ENCODE measurements around the gene KRTAP10-7.
A peak's percentile ranks its signal among the peaks of the same experiment; 100 is the strongest.
"Not testable (repeated sequence)": the region's sequence is repeated elsewhere in the genome, so short reads cannot be mapped to it uniquely, and the experiment has no call there.

The KRTAP10-7 gene

GRCh38 chr21:44571844-44572782 is 28.3 kb upstream of the KRTAP10-7 start:
- no peak for DNase-seq

- no peak for DNase-seq
Measured at GRCh38 chr21:44572959-44573583, 27.3 kb upstream of the KRTAP10-7 start.

DNA sequence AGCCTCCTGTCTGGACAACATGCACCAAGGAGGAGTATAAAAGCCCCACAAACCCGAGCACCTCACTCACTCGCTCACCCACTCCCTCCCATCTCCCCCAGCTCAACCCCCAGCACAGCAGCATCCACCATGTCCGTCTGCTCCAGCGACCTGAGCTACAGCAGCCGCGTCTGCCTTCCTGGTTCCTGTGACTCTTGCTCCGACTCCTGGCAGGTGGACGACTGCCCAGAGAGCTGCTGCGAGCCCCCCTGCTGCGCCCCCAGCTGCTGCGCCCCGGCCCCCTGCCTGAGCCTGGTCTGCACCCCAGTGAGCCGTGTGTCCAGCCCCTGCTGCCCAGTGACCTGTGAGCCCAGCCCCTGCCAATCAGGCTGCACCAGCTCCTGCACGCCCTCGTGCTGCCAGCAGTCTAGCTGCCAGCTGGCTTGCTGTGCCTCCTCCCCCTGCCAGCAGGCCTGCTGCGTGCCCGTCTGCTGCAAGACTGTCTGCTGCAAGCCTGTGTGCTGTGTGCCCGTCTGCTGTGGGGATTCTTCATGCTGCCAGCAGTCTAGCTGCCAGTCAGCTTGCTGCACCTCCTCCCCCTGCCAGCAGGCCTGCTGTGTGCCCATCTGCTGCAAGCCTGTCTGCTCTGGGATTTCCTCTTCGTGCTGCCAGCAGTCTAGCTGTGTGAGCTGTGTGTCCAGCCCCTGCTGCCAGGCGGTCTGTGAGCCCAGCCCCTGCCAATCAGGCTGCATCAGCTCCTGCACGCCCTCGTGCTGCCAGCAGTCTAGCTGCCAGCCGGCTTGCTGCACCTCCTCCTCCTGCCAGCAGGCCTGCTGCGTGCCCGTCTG is 26.6 kb upstream of the KRTAP10-7 start, which contains the start of gene KRTAP10-4:
KRTAP10-4 (plus strand) TSS at position 100 of the 827 bp plus-strand sequence; CDS start at position 130, 30 bp downstream.
- DNase-seq, result not testable (repeated sequence)

GRCh38 chr21:44574457-44575306 is 25.7 kb upstream of the KRTAP10-7 start:
- DNase-seq, result peak in 1 of 5 donors; percentile 19

DNA sequence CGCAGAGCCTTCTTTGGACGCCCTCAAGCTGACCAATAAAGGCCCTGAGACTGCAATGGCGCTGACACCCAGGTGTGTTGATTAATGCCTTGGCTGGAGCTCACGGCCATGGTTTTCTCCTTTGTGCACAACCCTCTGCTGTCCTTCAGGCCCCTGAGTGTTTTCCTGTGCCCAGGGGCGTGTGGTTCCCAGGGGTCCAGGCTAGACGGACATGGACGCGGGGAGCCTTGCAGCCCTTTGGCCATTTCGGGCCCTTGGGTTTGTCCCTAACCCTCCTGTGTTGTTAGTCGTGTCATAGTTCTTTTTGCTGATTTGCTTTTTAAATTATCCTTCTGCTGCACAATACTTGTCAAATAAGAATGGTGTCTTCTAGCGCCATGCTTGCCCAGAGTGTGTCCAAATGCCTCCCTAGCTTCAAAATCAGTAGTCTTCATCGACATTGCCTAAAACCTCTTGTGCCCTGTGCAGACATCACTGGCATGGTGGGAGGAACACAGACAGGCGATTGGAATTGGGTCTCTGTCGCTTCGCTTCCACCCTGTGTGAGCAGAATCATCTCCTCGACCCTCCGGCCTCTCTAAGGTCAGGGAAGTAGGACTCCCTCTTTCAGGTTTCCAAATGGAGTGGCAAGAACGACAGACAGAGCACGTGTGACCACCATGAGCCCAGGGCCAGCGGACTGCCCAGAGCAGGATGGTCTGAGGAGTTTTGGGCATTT is 24.9 kb upstream of the KRTAP10-7 start:
- DNase-seq, result no peak

- DNase-seq, result no peak
Measured at GRCh38 chr21:44576025-44576420, 24.4 kb upstream of the KRTAP10-7 start.

GRCh38 chr21:44578371-44579055 is 21.9 kb upstream of the KRTAP10-7 start:
- no peak for DNase-seq

GRCh38 chr21:44579056-44579832 is 21.2 kb upstream of the KRTAP10-7 start:
- DNase-seq, result no peak

DNA sequence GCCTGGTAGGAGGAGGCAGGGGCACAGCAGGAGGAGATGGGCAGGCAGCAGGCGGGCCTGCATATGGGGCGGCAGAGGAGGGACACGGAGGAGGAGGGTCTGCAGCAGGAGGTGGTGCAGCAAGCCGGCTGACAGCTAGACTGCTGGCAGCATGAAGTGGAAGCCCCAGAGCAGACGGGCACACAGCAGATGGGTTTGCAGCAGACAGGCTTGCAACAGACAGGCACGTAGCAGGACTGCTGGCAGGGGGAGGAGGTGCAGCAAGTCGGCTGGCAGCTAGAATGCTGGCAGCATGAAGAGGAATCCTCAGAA is 20.6 kb upstream of the KRTAP10-7 start:
- no peak for DNase-seq

GRCh38 chr21:44580231-44580821 is 20.1 kb upstream of the KRTAP10-7 start, which contains the start of gene KRTAP10-5:
Gene KRTAP10-5, minus strand, starts transcription at chr21:44580604. Its CDS starts 26 bp downstream, at chr21:44580578.
- DNase-seq, result not testable (repeated sequence)

DNA sequence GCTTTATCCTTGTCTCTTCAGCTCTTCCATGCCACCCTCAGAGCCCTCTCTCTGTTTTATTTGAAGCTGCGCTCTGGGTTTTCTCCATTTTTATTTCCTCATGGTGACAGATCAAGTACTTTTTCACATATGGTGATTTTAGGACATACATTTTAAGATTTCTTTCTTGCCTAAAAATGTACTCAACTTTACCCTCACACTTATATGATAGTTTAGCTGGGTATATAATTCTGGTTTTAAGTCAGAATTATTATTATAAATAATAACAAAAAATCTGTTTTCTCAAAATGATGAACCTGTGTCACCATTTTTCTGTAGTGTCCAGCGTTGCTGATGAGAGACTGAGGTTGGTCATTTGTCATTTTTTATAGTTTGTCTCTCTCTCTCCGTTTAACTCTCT is 19.2 kb upstream of the KRTAP10-7 start:
- DNase-seq, result no peak

DNA sequence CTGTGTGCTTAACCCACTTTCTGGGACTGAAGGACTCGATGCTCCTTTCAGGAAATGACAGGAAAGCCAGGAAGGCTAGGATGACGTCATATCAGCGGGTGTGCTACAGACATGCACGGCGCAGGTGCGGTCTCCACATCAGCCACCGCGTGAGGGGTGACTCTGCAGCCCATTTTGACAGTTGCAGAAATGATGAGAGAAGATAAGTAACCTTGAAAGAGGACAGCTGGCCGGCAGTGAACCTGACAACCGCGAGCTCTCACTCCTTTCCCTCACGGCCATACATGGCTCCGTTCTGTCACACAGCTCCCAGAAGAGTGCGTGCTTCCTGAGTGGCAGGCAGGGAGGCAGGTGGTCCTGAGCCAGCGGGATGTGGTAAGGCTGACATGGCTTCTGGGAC is 18.3 kb upstream of the KRTAP10-7 start:
- DNase-seq, result no peak

DNA sequence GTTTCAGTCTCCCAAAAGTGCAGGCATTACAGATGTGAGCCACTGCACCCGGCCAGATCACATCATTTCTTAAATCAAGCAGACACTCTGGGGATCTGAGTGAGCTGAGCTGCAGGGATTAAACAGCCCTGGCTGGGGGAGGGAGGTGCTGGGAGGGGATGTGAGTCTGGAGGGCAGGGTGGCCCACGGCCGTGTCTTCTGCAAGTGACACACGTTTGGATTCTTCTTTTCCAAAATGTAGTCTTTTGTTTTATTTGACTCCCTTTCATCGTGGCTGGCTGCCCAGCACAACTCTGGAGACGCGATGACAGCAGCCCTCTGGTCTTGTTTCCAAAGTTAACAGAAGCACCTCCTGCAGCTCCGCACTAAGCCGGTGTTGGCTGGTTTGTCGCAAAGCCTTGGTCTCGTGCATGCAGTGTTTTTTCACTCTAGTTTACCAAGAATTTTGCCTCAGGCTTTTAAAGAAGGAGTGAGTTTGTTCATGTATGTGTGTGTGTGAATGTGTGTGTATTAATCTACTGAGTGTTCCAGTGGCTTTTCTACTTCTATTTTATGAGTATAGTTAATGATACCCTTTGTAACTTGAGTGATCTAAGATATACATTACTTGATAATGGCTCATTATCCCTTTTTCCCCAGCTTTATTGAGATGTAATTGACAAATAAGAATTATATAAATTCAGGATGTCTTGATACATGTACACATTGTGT is 17.2 kb upstream of the KRTAP10-7 start:
- DNase-seq, result no peak

DNA sequence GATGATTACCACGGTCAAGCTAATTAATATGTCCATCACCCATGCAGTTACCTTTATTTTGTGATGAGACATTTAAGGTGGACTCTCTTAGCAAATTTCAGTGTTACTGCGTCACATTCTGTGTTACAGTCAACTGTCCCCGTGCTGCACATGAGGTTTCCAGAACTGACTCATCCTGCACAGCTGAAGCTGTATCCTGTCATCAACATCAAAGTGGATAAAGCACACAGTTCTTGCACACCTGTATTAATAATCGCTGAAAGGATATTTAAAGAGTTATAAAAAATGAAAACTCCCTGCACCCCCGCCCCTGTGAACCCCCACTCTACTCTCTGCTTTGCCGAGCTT is 16.6 kb upstream of the KRTAP10-7 start:
- peak in 1 of 5 donors; percentile 70 for DNase-seq

DNA sequence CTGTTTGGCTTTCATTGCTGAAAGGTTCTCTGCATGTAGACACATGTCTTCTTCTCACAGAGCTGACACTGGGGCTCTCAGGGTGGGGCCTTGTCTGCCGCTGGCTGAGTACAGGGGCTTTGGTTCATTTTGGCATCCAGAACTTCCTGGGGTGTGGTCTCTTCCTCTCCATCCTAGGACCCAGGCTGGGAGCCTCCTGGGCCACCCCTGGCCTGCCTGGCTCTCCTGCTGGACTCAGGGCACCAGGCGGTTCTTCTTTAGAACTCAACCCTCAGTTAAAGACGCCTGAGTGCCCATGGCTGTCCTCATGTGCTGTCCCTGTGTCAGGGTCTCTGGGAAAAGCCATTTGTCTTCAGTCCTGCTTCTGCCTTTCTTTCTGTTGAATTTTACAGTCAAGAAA is 14.5 kb upstream of the KRTAP10-7 start:
- DNase-seq, result no peak

DNA sequence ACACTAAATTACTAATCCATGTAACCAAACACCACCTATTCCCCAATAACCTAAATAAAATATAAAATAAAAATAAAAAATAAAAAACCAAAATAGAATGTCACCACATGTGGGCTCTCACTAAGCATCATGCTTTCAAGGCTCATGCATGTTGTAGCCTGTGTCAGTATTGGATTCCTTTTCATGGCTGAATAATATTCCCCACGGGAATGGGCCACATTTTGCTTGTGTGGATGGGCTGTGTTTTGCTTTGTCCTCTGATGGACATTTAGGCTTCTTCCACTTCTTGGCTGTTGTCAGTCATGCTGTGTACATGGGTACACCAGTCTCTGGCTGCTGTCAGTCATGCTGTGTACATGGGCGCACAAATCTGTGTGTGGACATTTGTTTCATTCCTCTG is 11.3 kb upstream of the KRTAP10-7 start:
- no peak for DNase-seq

- no peak for DNase-seq
Measured at GRCh38 chr21:44589586-44590305, 10.7 kb upstream of the KRTAP10-7 start.

DNA sequence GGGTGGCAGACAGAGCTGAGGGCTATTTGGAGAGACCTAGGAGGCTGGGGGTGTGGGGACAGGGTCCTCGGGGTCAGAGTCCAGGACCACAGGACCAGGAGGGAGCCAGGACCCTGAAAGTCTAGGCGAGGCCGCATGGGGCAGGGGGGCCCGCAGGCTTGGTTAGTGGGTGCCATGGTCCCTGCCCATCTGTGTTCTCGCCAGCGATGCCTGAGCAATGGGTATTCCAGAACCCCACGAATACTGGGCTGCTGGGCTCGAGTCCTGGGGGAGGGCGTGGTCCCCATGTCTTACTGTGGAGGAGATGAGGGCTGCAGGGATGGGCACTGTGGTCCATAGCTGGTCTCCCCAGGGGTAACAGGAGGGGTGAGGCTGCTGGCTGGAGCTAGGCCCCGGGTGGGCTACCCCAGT is 10.1 kb upstream of the KRTAP10-7 start:
- no peak for DNase-seq

All from T-helper 1 cell (primary cell).